ENCODE measurements around the gene STIMATE. TPM values are rescaled to one million over a fixed set of nuclear protein-coding genes. Genes with fewer than 3 reads are reported as not detected.

The STIMATE gene
- total and polyA plus RNA-seq, 2 experiments from 2014 or later, result 11.2 to 23.6 TPM

DNA sequence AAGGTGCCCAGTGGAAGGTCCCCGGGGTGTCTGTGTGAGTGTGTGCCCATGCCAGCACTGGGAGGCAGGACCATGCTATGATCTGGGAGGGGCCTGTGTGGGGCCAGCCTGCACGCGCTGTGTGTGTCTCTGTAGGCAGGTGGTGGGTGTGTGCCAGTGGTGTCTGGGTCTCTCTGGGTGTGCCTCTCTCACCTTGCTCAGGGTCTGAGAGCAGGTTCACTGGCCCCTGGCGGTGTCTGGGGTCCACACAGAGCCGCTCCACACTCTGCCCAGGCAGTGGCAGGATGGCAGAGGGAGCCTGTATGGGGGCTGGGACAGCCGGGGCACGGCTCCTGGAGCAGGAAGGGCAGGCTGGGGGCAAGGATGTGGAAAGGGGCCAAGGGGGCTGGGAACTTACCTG, 79.5 kb downstream of the STIMATE start (continued):
- TF ChIP-seq, protein P1, sequence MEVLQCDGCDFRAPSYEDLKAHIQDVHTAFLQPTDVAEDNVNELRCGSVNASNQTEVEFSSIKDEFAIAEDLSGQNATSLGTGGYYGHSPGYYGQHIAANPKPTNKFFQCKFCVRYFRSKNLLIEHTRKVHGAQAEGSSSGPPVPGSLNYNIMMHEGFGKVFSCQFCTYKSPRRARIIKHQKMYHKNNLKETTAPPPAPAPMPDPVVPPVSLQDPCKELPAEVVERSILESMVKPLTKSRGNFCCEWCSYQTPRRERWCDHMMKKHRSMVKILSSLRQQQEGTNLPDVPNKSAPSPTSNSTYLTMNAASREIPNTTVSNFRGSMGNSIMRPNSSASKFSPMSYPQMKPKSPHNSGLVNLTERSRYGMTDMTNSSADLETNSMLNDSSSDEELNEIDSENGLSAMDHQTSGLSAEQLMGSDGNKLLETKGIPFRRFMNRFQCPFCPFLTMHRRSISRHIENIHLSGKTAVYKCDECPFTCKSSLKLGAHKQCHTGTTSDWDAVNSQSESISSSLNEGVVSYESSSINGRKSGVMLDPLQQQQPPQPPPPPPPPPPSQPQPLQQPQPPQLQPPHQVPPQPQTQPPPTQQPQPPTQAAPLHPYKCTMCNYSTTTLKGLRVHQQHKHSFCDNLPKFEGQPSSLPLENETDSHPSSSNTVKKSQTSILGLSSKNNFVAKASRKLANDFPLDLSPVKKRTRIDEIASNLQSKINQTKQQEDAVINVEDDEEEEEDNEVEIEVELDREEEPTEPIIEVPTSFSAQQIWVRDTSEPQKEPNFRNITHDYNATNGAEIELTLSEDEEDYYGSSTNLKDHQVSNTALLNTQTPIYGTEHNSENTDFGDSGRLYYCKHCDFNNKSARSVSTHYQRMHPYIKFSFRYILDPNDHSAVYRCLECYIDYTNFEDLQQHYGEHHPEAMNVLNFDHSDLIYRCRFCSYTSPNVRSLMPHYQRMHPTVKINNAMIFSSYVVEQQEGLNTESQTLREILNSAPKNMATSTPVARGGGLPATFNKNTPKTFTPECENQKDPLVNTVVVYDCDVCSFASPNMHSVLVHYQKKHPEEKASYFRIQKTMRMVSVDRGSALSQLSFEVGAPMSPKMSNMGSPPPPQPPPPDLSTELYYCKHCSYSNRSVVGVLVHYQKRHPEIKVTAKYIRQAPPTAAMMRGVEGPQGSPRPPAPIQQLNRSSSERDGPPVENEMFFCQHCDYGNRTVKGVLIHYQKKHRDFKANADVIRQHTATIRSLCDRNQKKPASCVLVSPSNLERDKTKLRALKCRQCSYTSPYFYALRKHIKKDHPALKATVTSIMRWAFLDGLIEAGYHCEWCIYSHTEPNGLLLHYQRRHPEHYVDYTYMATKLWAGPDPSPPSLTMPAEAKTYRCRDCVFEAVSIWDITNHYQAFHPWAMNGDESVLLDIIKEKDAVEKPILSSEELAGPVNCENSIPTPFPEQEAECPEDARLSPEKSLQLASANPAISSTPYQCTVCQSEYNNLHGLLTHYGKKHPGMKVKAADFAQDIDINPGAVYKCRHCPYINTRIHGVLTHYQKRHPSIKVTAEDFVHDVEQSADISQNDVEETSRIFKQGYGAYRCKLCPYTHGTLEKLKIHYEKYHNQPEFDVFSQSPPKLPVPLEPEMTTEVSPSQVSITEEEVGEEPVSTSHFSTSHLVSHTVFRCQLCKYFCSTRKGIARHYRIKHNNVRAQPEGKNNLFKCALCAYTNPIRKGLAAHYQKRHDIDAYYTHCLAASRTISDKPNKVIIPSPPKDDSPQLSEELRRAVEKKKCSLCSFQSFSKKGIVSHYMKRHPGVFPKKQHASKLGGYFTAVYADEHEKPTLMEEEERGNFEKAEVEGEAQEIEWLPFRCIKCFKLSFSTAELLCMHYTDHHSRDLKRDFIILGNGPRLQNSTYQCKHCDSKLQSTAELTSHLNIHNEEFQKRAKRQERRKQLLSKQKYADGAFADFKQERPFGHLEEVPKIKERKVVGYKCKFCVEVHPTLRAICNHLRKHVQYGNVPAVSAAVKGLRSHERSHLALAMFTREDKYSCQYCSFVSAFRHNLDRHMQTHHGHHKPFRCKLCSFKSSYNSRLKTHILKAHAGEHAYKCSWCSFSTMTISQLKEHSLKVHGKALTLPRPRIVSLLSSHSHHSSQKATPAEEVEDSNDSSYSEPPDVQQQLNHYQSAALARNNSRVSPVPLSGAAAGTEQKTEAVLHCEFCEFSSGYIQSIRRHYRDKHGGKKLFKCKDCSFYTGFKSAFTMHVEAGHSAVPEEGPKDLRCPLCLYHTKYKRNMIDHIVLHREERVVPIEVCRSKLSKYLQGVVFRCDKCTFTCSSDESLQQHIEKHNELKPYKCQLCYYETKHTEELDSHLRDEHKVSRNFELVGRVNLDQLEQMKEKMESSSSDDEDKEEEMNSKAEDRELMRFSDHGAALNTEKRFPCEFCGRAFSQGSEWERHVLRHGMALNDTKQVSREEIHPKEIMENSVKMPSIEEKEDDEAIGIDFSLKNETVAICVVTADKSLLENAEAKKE (CRISPR knock-in tag; IDR thresholded peaks at IDR 0.05), result no peak
- TF ChIP-seq ZNF331 (CRISPR knock-in tag; IDR thresholded peaks at IDR 0.05; ENCODE audit: low read depth) (no peak), EZH2 (IDR thresholded peaks at IDR 0.05; ENCODE audit: low read depth, unreplicated experiment) (no peak), EZH2phosphoT487 (IDR thresholded peaks at IDR 0.05; ENCODE audit: unreplicated experiment) (no peak), JUNB (IDR thresholded peaks at IDR 0.05; ENCODE audit: unreplicated experiment) (no peak)
- TF ChIP-seq, protein P2, sequence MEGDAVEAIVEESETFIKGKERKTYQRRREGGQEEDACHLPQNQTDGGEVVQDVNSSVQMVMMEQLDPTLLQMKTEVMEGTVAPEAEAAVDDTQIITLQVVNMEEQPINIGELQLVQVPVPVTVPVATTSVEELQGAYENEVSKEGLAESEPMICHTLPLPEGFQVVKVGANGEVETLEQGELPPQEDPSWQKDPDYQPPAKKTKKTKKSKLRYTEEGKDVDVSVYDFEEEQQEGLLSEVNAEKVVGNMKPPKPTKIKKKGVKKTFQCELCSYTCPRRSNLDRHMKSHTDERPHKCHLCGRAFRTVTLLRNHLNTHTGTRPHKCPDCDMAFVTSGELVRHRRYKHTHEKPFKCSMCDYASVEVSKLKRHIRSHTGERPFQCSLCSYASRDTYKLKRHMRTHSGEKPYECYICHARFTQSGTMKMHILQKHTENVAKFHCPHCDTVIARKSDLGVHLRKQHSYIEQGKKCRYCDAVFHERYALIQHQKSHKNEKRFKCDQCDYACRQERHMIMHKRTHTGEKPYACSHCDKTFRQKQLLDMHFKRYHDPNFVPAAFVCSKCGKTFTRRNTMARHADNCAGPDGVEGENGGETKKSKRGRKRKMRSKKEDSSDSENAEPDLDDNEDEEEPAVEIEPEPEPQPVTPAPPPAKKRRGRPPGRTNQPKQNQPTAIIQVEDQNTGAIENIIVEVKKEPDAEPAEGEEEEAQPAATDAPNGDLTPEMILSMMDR (conservative IDR thresholded peaks at IDR 0.05; ENCODE audit: low read depth in 2 of 2), result no peak

DNA sequence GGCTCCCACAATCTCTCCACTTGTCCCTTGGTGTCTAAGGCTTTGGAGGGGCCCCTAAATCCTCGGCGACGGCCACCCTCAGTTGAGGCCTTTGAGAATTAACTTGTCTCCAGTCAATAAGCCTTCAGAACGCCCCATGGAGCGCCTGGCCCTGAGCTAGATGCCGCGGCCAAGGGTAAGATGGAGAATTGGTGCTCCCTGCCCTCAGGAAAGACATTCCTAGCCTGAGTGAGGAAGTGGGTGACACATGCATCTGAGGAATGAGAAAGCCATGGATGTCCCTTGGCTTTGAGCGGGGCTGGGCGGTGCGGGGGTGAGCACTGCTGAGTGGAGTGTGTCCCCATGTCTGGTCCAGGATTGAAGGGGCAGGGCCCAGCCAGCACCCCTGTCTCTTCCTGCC, 80.1 kb downstream of the STIMATE start:
- Histone ChIP-seq H3K4me2 (no peak overlapping the region), H2AFZ (no peak overlapping the region), H3K36me3 (ENCODE audit: insufficient read depth) (no peaks in the 10 kb centered on the region), H3K4me1 (ENCODE audit: insufficient read depth) (peaks cover 7% of the 10 kb centered on the region; the same call in 1 of the 2 replicates), H3K4me3 (no peak overlapping the region), H3K27ac (ENCODE audit: low read depth) (no peak overlapping the region), H3K27me3 (ENCODE audit: insufficient read depth) (no peaks in the 10 kb centered on the region), H4K20me1 (replicated peaks; ENCODE audit: insufficient read depth) (no peaks in the 10 kb centered on the region), H3K79me2 (replicated peaks; ENCODE audit: insufficient read depth) (no peaks in the 10 kb centered on the region), H3F3A (replicated peaks; ENCODE audit: low read depth) (no peaks in the 10 kb centered on the region), H3K9me2 (ENCODE audit: insufficient read depth) (no peaks in the 10 kb centered on the region)
- TF ChIP-seq CREB1 (CRISPR knock-in tag; IDR thresholded peaks at IDR 0.05; ENCODE audit: low read depth) (no peak), JUNB (IDR thresholded peaks at IDR 0.05; ENCODE audit: unreplicated experiment) (no peak), EZH2phosphoT487 (IDR thresholded peaks at IDR 0.05; ENCODE audit: unreplicated experiment) (no peak)
- TF ChIP-seq, protein P2 (conservative IDR thresholded peaks at IDR 0.05; ENCODE audit: low read depth in 2 of 2), result no peak
- TF ChIP-seq, protein P3, sequence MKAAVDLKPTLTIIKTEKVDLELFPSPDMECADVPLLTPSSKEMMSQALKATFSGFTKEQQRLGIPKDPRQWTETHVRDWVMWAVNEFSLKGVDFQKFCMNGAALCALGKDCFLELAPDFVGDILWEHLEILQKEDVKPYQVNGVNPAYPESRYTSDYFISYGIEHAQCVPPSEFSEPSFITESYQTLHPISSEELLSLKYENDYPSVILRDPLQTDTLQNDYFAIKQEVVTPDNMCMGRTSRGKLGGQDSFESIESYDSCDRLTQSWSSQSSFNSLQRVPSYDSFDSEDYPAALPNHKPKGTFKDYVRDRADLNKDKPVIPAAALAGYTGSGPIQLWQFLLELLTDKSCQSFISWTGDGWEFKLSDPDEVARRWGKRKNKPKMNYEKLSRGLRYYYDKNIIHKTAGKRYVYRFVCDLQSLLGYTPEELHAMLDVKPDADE (IDR thresholded peaks at IDR 0.05), result no peak
- Mint-ChIP-seq H3K9me3 (no peaks in the 10 kb centered on the region; the same call in 1 of the 3 replicates), H3K4me3 (no peak overlapping the region), H3K27me3 (ENCODE audit: insufficient read depth, low read depth, poor library complexity) (peaks cover 21% of the 10 kb centered on the region), H3K4me1 (peaks cover 18% of the 10 kb centered on the region), H3K27ac (no peak overlapping the region), H3K36me3 (ENCODE audit: low read depth) (no peaks in the 10 kb centered on the region)
- ATAC-seq (no peak), DNase-seq (ENCODE audit: low spot score) (no peak)

Data from GM23338 (cell line).